ENCODE data around the gene EXOSC5.
"Not testable (repeated sequence)": the region's sequence is repeated elsewhere in the genome, so short reads cannot be mapped to it uniquely, and the experiment has no call there.

Gene EXOSC5

GRCh38 chr19:41397086-41398049 lies at the start of gene EXOSC5, which contains the start of gene BCKDHA:
Gene EXOSC5 (minus strand): TSS chr19:41397359. CDS start chr19:41397328, 31 bp downstream.
Gene BCKDHA (plus strand): TSS chr19:41397818. CDS start chr19:41397828, 10 bp downstream.
- DNase-seq: peak; percentile 100

GRCh38 chr19:41445575-41445974 lies 48.4 kb upstream of the EXOSC5 start:
- DNase-seq: no peak

DNA sequence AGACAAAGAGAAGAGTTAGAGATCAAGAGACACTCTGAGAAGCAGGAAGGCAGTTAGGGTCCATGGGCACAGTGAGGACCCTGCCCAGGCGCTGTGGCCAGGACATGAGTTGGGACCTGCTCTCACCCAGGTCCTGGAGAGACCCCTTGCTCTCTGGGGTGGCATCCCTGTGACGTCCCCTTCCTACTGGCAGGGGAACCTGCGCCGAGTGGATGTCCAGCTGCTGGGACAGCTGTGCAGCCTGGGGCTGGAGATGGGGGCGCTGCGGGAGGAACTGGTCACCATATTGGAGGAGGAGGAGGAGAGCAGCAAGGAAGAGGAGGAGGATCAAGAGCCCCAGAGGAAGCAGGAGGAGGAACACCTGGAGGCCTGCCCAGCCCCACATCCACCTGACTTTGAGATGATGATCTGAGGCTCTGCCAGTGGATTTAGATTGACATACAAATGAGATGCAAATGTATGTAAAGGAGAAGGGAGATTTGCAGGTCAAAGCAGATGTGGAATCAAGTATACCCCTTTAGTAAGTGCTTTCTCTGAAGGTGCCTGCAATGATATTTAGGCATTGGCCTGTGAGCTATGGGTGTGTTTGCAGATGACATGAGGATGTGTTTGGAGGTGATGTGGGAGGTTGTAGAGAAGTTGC lies 46.8 kb upstream of the EXOSC5 start:
- no peak for DNase-seq

DNA sequence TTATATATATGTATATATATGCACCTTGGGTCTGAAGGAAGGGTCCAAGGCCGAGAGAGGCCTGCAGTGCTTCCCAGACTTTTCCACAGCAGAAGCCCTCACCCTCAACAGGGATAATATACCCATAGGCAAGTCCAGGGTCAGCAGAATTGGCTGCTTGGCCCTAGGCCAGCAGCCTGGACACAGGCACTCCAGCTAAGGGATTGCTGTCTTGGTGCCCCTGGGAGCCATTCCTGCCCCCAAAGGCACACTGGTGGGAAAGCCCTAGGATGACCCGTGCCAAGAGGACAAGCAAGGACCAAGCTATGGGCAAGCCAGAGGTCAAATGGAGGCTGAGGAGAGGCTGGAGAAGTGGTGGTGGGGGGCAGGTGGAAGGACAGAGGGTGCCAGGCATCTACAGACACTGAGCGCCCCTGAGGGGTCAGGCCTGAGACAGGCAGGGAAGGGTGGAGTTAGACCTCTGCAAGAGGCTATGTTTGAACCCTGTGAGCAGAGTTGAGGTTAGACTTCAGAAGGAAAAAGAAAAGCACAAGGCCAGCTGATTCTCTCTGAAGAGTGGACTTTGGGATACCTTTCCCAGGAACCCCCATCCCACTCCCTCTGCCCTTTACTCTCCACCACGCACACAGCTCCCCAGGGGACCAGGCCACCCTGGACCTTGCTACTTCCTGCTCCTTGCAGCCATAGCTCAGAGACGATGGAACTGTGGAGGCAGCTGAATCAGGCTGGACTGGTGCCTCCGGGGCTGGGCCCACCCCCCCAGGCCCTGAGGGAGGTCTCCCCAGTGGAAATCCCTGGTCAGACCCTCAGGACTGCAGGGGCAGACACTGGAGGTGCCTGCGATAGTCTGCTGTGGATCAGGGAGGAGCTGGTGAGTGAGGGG lies 45.6 kb upstream of the EXOSC5 start, which contains the start of gene ERICH4:
ERICH4 (plus strand) TSS at position 684 of the 883 bp plus-strand sequence; CDS start at position 698, 14 bp downstream.
- DNase-seq: no peak

DNA sequence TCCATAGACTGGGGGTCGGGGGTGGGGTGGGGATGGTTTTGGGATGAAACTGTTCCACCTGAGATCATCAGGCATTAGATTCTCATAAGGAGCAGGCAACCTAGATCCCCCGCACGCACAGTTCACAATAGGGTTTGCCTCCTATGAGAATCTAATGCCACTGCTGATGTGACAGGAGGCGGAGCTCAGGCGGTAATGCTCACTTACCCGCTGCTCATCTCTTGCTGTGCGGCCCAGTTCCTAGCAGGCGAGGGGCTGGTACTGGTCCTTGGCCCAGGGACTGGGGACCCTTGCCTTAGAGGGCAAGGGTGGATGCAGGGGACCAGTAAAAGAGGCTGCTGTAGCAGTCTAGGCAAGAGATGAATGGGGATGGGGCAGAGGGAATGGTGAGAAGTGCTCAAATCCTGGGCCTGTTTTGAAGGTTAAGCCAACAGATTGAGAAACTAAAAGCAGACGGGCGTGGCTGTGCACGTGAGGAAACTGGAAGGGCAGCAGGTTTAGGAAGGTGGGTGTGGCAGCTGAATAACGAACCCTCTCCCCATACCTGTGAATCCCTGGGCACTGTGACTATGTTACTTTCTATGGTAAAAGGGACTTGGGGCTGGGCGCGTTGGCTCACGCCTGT lies 44.3 kb upstream of the EXOSC5 start:
- no peak for DNase-seq

- peak; percentile 99 for DNase-seq
Measured at GRCh38 chr19:41439441-41440222, 42.5 kb upstream of the EXOSC5 start, which contains the start of gene DMAC2. Gene DMAC2 (minus strand): TSS chr19:41439912. CDS start chr19:41439899, 13 bp downstream.

- no peak for DNase-seq
Measured at GRCh38 chr19:41437944-41438574, 40.9 kb upstream of the EXOSC5 start.

DNA sequence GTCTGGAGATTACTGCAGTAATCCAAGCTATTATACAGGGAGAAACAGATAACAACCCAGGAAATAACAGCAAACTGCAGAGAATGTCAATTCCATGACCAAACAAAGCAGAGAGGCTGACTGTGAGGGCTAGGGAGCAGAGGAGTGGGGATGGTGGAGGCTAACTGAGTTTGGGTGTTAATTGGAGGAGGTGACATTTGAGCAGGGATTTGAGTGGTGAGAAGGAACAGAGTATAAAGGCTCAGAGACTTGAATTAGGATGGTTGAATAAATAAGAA lies 39.5 kb upstream of the EXOSC5 start:
- no peak for DNase-seq

DNA sequence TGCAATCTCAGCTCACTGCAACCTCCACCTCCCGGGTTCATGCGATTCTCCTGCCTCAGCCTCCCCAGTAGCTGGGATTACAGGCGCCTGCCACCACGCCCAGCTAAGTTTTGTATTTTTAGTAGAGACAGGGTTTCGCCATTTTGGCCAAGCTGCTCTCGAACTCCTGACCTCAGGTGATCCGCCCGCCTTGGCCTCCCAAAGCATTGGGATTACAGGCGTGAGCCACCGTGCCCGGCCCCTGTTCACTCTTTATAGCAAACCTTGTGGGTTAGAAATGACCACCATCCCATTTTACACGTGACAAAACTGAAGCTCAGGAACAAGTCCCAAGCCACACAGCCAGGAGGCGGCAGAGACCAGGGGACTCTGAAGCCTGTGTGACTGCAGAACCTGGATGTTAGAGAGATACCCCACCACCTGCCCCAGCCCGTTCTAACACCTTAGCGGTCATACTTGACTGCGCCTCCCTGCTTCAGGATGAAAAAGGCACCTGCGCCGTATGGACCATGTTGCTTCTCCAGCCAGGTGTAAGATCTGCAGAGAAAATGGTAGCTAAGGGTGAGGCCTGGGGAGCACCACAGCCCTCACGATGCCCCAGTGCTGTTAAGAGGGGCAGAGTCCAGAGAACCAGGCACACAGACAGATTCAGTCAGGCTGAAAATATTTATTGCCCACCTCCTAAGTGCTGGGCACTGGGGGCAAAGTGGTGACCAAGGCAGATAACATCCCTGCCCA lies 38.9 kb upstream of the EXOSC5 start:
- no peak for DNase-seq

GRCh38 chr19:41435376-41435775 lies 38.2 kb upstream of the EXOSC5 start:
- DNase-seq: not testable (repeated sequence)

GRCh38 chr19:41434450-41434849 lies 37.3 kb upstream of the EXOSC5 start:
- no peak for DNase-seq

- no peak for DNase-seq
Measured at GRCh38 chr19:41433171-41433570, 36.0 kb upstream of the EXOSC5 start.

DNA sequence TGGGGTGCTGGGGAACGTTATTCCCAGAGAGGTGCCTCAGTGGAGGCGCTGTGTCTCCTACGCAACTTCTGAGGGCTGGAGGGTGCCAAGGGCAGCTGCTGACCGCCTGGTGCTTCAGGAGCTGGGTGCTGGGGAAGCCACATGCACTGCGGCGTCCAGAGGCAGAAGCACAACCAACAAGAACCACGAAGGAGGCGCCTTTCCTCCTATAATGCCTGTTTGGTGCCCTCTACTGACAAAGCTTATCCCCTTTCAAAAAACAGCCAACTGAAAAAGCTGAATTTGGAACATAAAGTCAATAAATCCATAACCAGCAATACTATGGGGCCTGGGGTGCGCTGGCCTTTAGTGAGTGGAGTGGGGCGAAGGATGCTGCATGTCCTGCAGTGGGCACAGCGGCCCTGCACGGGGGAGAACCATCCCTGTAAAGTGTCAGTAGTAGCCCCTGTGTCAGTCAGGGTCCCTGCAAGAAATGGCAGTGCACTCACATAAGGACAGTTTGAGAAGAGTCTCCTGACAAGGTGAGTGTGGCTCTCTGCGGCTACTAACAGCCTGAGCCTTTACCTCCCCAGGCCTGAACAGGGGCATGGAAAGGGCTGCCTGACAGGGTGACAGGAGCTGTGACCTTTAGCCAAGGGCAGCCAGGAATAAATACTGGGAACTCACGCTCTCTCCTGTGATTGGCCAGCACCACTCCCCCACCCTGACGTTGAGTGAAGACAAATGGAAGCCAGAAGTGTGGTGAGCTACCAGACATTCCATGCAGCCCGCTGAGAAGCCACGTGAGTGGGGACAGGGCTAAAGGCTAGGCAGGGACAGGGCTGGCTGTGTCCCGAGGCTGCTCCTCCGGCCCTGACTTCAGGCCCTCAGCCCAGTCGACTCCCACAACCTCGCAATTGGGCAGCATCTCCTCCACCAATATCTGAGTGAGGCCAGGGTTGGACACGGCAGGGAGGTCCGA lies 34.5 kb upstream of the EXOSC5 start:
- no peak for DNase-seq

- DNase-seq: no peak
Measured at GRCh38 chr19:41430922-41431321, 33.8 kb upstream of the EXOSC5 start.

GRCh38 chr19:41428481-41428859 lies 31.3 kb upstream of the EXOSC5 start:
- DNase-seq: no peak

DNA sequence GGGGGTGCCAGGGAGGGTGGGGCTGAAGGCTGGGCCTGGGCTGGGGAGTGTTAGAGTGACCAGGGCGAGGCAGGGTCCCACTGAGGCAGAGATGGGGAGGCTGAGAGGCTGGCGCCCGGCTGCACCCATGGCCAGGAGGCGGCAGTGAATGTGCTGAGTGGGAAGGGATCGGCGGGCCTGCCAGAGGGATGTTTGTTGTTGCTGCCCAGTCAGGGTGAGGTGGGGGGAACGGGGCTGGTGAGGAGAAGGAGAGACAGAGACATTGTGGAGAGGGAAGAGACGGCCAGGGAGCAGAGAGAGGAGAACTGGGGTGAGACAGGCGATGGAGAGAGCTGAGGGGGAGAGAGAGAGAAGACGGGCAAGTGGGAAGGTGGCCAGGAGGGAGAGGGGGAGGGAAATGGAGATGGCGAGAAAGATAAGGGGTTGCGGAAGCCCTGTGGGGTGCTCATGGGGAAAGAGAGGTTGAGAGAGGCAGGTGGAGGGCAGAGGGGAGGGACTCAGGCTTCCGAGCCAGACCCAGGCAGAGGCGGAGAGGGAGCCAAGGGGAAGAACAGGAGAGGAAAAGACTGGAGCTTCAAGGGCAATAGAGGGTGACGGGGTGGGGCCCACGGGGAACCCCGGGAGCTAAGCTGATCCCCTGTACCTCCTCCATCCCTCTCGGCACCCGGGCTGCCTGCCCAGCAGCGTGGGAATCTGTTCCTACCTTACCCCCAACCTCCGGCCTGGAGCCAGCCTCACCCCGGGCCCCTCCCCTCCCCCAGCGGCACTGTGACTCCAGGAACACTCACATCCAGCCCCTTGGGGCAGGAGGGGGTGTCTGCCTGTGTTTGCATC lies 30.7 kb upstream of the EXOSC5 start:
- peak; percentile 39 for DNase-seq

DNA sequence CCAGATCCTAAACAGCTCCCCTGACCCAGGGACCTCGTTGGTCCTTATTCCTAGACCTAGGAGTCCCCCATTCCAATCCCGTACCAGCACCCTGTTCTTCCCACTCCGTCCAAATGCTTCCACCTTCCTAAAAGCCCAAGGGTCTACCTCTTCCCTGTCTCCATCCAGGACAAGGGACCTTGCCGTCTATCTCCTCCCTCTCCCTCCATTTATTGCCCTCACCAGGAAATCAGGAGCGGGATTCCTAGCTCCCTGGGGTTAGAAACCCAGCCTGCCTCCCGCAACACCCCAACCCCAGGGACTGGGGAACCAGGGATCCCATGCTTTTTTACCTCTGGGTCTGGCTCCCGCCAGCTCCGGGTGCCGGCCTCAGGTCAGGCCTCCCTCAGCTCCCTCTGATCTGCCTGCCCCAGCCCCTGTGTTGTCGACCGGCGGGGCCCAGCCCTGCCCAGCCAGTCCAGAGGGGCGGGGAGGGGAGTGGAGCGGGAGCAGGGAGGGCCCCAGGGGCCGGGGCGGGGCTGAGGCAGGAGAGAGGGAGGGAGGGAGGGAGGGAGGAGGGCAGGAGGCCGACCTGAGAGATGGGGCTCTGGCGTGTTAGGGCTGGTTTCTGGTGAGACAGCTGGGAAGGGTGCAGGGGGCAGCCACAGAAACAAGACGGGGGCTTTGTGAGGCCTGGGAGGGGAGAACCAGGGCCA lies 29.9 kb upstream of the EXOSC5 start, which contains the start of gene B3GNT8:
B3GNT8 (minus strand) TSS at position 423 of the 695 bp plus-strand sequence. CDS start 596 bp downstream, outside the sequence.
- DNase-seq: peak; percentile 63

Measured in retina (tissue), 1 donor.